ENCODE results near the gene MRPL36.

- TF ChIP-seq POLR2A (IDR thresholded peaks at IDR 0.05; ENCODE audit: low read depth, low read length) (no peak), TAF1 (IDR thresholded peaks at IDR 0.05; ENCODE audit: low read depth, low read length) (no peak), POLR2AphosphoS5 (IDR thresholded peaks at IDR 0.05; ENCODE audit: low read depth, low read length) (no peak), POU2F2 (IDR thresholded peaks at IDR 0.05; ENCODE audit: low read depth, low read length) (no peak), SPI1 (IDR thresholded peaks at IDR 0.05; ENCODE audit: low read depth, low read length) (no peak), PAX5 (IDR thresholded peaks at IDR 0.05; ENCODE audit: insufficient read depth, low read length, severe bottlenecking) (no peak)
These were observed 38.8 kb downstream of the MRPL36 start for GRCh38 chr5:1760656-1761452.
